Neural progenitor cell (in vitro differentiated cells): ENCODE measurements around the gene STARD8.

Source experiments
- CTCF ChIP-seq: fragments of 200-600 bp; sonication (generic); IDR thresholded peaks from 2 replicates; pipeline ENCODE4 v1.5.1; 2017; ENCODE audit warnings: antibody characterized with exemption, mild to moderate bottlenecking
- EZH2 ChIP-seq: fragments of 200-600 bp; sonication (generic); IDR thresholded peaks from 2 replicates; pipeline ENCODE4 v1.6.1; 2017; ENCODE audit warnings: antibody characterized with exemption, mild to moderate bottlenecking, moderate library complexity
- EZH2phosphoT487 ChIP-seq: fragments of 200-600 bp; sonication (generic); IDR thresholded peaks from 2 replicates; pipeline ENCODE4 v1.6.1; 2017; ENCODE audit warnings: antibody characterized with exemption

- TF ChIP-seq CTCF (no peak), EZH2 (no peak), EZH2phosphoT487 (no peak)
Measured at GRCh38 chrX:68684291-68684918, 36.9 kb downstream of the STARD8 start.
